GM19099 (cell line): ENCODE results near the gene EFCAB8.

Source experiments
- POLR2A ChIP-seq: IDR thresholded peaks from 3 replicates; pipeline ENCODE4 v1.6.1; 2011; ENCODE audit warnings: low read depth; ENCODE audit not compliant: insufficient read length; ENCODE audit errors: extremely low read depth

The EFCAB8 gene

DNA sequence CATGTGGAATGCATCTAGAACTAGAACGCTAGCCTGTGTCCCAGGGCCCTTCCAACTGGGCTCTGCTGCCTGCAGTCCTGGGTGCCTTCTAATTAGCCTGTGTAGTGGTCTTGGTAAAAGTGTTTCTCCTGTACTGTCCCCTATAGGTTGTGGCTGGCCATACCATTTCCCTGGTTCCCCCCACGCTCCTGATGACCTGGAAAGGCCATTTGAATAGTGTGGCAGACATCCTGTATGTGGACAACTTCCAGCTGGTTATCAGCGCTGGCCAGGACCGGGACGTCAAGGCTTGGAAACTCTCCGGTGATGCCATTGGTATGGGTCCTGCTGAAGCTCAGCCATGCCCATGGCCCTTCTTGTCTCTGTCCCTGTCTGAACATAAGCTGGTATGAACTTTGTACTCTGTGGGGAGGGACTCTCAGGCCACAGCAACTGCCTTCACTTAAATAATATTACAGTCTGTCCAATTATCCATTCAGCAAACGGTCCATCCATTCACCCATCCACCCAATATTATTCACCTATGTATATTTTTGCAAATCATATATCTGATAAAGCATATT lies 84.8 kb downstream of the EFCAB8 start:
- no peak for TF ChIP-seq POLR2A

DNA sequence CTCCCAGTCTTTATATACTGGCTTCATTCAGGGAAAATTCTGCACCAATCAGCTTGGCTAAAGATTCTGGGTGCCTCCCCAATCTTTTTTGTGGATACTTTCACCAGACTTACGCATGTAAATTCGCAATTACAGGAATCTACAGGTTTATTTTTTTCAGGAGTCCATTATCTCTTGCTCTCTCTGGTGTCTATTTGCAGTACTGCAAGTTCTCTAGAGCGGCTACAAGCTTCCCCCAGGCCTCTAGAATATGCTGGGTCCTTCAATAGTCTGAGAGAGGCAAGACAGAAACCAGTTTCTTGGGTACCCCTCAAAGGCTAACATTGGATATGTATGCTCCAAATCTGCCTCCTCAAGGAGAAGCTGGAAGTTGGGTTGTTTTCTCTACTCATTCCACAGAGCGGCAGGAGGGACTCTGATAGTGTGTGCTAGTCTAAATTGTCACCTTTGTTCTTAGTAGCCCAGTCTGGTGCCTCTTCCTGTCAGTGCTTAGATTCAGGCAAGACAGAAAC lies 87.0 kb downstream of the EFCAB8 start:
- TF ChIP-seq POLR2A: no peak

DNA sequence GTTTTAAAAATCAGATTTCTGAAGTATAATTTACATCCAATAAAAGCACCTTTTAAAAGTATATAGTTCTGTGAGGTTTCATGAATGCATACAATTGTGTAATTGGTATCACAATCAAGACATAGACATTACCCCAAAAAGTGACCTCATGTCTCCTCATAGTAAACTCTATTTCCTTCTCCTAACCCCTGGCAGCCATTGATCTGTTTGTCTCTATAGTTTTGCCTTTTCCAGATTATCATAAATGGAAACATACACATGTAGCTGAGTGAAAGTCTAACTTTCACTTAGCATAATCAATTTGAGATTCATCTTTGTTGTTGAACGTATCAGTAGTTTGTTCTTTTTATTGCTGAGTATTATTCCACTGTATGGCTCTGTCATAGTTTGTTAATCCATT lies 87.9 kb downstream of the EFCAB8 start:
- TF ChIP-seq POLR2A: no peak

DNA sequence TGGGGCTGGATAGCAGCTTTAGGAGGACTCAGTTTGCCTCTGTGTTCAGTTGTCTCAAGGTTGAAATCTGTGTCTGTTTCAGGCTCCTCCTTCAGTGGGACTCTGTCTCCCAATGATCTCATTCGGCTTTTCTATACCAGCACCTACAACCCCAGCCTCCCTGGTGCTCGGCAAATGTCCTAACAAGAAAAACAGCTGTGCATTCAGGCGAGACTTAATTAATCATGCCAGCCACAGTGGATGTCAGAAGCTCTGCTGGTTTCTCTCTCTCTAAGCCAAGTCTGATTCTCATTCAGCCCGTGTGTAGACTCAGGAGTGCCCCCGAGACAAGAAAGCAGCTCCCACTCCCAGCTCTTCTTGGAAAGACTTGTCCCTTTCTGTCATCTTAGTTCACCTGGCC lies 98.7 kb downstream of the EFCAB8 start:
- no peak for TF ChIP-seq POLR2A

DNA sequence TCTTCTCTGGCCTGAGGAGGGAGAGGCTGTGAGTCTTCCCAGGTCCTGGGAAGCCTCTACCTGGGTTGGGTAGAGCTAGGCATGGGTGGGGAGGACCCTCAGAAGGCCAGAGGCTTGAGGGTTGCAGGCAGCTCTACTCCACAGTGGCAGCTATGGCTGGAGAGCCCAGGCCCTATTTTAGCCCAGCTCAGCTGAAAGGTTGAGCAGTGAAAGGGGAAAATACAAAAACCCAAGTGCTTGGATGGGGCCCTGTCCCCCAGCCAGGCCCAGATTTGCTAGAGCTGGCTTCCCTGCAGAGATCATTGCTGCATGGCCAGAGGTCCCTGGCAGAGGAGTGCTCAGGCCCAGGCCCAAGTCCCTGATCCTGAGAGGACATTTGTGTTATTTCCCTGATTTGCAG lies 99.9 kb downstream of the EFCAB8 start:
- no peak for TF ChIP-seq POLR2A

DNA sequence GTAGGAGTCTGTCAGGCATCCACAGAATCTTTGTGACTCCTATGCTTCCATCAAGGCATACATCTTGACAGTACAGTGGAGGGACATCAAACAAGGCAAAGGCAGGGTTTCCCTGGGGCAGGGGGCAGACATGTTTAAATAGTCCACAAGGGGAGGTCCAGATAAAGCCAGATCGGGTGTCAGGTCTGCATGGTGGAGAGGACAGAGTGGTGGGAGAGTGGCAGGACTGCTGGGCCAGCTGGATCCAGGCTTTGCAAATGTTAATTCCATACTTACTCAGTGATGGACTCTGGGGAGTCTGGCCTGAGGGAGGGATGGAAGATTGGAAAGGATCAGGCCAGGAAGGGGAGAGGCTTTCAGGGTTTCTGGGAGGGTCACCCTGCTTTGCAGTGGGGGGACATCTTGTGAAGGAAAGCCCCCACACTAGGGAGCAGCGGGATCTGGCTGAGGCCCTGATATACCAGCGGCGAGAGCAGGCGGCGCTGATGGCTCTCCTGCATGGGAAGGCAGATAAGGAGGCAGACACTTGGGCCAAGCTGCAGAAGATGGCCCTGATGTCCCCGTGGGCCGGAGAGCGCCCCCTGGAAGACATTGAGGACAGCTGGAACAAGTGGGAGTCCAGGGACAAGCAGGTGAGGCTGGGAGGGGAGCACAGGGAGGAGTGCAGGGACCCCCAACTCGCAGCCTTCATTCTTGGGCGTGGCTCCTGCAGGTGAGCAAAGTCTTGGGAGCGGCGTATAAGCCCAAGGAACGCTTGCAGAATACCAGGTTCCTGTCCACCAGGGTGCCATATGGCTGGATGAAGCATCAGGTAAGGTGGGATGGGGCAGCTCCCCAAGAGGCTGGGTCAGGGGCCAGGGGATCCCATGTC lies 100.9 kb downstream of the EFCAB8 start:
- TF ChIP-seq POLR2A: no peak

DNA sequence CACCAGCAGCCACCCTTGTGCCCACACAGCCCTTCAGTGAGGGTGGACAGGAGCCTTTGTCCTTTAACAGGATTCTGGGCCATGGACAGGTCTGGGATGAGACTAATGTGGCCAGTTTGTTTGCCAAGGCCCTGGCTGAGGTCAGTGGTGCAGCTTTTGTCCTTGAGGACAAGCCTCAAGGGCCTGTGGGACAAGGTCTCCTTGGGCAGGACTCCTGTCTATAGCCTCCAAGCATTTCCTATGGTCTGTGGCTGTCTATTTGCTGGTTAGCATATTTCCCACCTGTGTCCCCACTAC lies 101.4 kb downstream of the EFCAB8 start:
- no peak for TF ChIP-seq POLR2A

DNA sequence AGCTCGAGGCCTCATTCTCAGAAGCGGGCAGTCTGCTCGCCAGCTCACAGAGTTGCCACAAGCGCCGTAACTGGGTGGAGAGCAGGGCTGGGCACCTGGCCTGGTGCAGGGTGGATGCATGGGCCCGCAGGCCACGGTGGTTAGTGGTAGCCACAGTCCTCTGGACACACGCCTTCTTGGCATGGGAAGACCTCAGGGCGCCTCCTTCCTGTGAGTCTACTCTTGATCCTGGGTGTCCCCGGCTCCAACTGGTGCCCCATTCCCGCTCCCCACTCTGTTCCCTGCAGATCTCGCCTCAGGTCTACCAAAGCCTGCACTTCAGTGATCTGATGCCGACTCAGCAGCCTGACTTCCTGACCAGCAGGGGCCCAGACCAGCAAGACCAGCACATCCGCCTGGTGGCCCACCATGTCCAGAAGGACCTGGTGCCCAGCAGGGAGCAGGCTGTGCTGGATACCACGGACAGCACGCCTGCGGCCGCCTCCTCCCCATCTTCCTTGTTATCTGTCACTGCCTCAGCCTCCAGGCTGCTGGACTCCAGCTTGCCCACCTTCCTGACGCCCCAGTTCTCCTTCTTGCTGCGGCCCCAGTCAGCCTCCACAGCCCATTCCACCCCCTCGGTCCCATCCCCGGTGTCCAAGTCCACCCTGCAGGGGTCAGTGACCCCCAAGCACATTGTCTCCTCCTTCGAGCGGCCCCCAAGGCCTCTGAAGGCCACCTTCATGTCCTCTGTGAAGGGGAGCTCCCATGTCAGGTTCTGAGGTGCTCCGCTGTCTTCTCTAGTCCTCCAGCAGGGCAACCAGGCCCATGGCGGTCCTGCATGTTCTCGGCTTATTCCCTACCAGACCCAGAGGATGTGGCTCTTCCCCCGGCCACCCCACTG lies 102.4 kb downstream of the EFCAB8 start:
- TF ChIP-seq POLR2A: no peak

DNA sequence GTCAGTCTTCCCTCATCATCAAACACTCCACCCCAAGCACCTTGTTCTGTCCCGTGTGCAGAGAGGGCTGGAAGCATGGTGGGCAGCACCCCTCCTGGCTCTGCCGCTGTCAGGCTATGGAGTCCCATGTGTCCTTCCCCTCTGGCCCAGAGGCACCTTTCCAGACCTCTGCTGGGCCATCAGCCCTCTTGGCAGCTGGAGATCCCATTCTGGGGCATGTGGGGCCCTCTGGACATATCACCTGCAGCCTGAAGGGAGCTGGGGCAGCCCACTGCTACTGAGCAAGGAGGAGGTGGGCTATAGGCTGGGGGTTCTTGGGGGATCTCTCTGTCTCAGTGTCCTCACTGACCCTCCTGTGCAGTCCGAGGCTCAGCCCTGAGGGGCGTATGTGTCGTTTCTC lies 103.3 kb downstream of the EFCAB8 start:
- TF ChIP-seq POLR2A: no peak

DNA sequence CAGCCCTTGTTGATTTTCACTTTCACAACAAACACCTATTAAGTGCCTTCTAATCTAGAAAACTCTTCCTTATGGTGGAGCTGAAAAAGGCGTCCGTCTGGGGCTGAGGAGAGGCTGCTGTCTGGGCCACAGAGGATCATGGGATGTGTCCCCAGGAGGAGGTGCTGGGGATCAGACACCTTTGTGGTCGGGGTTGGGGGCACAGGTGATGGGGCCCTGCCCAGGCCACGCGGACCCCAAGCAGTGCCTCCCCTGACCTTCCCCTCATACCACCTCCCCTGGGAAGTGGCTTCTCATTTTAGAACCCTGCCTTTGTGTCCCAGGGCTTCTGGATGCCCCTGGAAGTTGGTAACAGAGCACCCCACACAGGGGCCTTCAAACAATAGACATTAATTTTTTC lies 104.5 kb downstream of the EFCAB8 start:
- no peak for TF ChIP-seq POLR2A

DNA sequence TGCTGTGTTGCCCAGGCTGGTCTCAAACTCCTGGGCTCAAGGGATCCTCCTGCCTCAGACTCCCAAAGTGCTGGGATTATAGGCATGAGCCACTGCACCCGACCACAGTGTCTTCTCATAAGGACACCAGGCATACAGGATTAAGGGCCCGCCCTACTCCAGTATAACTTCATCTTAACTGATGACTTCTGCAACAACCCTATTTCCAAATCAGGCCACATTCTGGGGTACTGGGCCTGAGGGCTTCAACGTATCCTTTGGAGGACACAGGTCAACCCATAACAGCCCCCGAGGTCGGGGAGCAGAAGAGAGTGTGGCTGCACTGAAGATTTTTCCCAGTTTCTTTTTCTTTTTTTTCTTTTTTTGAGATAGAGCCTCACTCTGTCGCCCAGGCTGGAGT lies 105.9 kb downstream of the EFCAB8 start:
- TF ChIP-seq POLR2A: no peak

DNA sequence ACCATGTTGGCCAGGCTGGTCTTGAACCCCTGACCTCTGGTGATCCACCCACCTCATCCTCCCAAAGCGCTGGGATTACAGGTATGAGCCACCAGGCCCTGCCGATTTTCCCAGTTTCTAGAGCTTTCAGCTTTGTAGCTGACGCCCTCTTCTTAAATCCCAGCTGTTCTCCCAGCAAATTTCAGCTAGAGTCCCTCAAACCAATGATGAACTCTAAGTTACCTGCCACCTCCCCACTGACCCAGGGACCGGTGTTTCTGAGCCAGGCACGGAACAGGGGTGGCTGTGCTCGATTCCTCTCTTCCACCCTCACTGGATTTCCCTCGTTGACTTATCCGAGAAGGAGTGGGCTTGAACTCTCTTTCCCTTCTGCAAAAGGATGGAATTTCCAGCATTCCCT lies 106.4 kb downstream of the EFCAB8 start:
- no peak for TF ChIP-seq POLR2A

DNA sequence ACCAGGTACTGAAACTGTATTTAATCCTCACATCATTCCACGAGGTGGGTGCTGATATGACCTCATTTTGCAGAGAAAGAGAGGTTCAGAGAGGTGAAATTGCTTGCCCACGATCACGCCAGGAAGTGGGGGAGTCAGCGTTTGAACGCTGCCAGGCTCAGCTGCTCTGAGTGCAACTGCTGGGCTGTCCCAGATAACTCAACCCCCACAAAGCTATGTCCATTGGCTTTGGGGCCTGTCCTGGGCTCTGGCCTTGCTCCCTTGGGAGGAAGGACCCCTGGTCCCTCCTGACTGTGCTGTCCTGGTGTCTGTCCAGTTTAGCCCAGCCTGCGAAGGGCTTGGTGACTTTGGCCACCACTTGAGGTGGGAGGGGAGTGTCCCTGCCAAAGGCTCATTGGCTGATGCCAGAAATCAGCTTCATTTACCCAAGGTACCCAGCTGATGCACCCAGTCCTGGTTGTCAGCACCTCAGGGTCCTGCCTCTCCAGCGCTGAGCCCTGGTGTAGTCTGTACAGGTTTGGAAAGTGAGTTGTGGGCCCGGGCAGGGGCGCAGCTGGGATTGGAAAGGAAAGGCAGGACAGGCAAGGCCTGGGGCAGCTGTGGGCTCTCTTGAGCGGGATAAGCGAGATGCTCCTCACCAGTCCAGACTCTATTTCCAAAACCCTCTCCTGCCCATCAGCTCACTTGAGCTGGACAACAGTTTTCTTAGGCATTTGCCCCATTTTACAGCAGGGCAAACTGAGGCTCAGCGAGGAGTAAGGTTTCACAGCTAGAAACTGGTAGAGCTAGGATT lies 107.1 kb downstream of the EFCAB8 start:
- no peak for TF ChIP-seq POLR2A

DNA sequence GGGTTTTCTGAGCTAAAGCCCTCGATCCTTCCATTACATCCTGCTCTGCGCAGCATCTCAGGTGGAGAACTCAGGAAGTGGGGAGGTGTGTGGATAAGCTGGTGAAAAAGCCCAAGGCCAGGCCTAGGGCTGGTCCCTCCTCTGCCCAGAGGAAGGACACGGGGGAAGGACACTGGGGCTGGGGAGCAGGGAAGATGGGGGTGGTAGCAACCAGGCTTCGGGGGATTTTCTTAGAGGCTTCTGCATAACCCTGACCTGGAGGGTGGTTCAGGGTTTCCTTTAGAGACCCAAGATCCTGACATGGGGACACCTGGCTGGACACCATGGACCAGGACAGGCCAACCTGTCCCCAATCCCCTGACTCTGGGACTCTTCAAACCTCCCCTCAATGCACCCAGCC lies 107.7 kb downstream of the EFCAB8 start:
- no peak for TF ChIP-seq POLR2A
